WTC11 (cell line): Measurements from ENCODE around the gene ADCY3. TPM values are rescaled to one million over a fixed set of nuclear protein-coding genes. Genes with fewer than 3 reads are reported as not detected.

ENCODE experiments used
- ATAC-seq: fragments of 200-7000 bp; cut with Tn5 transposase; 2 replicates; pipeline ENCODE4 v1.10.0; 2021; ENCODE audit warnings: mild to moderate bottlenecking, moderate library complexity
- CTCF ChIA-PET: fragments of 300-600 bp; sonication (Branson Sonifier 250); formaldehyde crosslinking; loops from one replicate; lab custom pipeline; 2021; ENCODE audit warnings: antibody characterized with exemption; lab: Charles Lee
- POLR2A ChIA-PET: fragments of 350-600 bp; sonication (Branson Sonifier 250); formaldehyde crosslinking; loops from one replicate; lab custom pipeline; 2021; ENCODE audit warnings: antibody characterized with exemption; lab: Charles Lee
- DNase-seq: peaks from one replicate; pipeline ENCODE4 v3.0.0; 2021; ENCODE audit warnings: low spot score
- H3K27ac Mint-ChIP-seq: 2 replicates; pipeline ENCODE4 v1.8.0; 2021; ENCODE audit warnings: mixed read lengths
- H3K27me3 Mint-ChIP-seq: 2 replicates; pipeline ENCODE4 v1.8.0; 2021; ENCODE audit warnings: low read depth, mild to moderate bottlenecking, moderate library complexity, mixed read lengths
- H3K36me3 Mint-ChIP-seq: 2 replicates; pipeline ENCODE4 v1.8.0; 2021; ENCODE audit warnings: mixed read lengths
- H3K4me1 Mint-ChIP-seq: 2 replicates; pipeline ENCODE4 v1.8.0; 2022; ENCODE audit warnings: mixed read lengths
- H3K4me3 Mint-ChIP-seq: 2 replicates; pipeline ENCODE4 v1.8.0; 2021; ENCODE audit warnings: mild to moderate bottlenecking, moderate library complexity, mixed read lengths
- H3K9me3 Mint-ChIP-seq: 2 replicates; pipeline ENCODE4 v1.8.0; 2021; ENCODE audit warnings: mixed read lengths
- AR ChIP-seq: fragments of 250-450 bp; sonication (Bioruptor Pico); IDR thresholded peaks from 2 replicates; pipeline ENCODE4 v1.9.0; 2021; ENCODE audit warnings: mild to moderate bottlenecking
- CDX4 ChIP-seq: fragments of 250-450 bp; sonication (Bioruptor Pico); IDR thresholded peaks from 2 replicates; pipeline ENCODE4 v1.9.0; 2021; ENCODE audit warnings: moderate library complexity, mild to moderate bottlenecking, inconsistent platforms, borderline replicate concordance
- CREM ChIP-seq: sonication (generic); formaldehyde crosslinking; IDR thresholded peaks from 2 replicates; pipeline ENCODE4 v1.8.1; 2022; ENCODE audit warnings: mild to moderate bottlenecking, missing genetic modification reagents, moderate library complexity
- EMX1 ChIP-seq: fragments of 250-450 bp; sonication (Bioruptor Pico); IDR thresholded peaks from 2 replicates; pipeline ENCODE4 v1.8.0; 2021; ENCODE audit warnings: mild to moderate bottlenecking
- FOXJ3 ChIP-seq: sonication (generic); formaldehyde crosslinking; IDR thresholded peaks from 2 replicates; pipeline ENCODE4 v1.9.0; 2021; ENCODE audit warnings: missing genetic modification reagents, mild to moderate bottlenecking, borderline replicate concordance
- GRHL2 ChIP-seq: fragments of 250-450 bp; sonication (Bioruptor Pico); IDR thresholded peaks from 2 replicates; pipeline ENCODE4 v1.8.0; 2022; ENCODE audit warnings: mild to moderate bottlenecking, moderate library complexity; ENCODE audit not compliant: insufficient replicate concordance, severe bottlenecking
- GTF2I ChIP-seq: fragments of 250-450 bp; sonication (Bioruptor Pico); conservative IDR thresholded peaks from 2 replicates; pipeline ENCODE4 v1.4.0; 2021; ENCODE audit warnings: mild to moderate bottlenecking
- IRF2 ChIP-seq: sonication (generic); formaldehyde crosslinking; IDR thresholded peaks from 2 replicates; pipeline ENCODE4 v1.8.0; 2022; ENCODE audit warnings: low read depth, missing genetic modification reagents, borderline replicate concordance
- MYBL2 ChIP-seq: sonication (generic); formaldehyde crosslinking; IDR thresholded peaks from 2 replicates; pipeline ENCODE4 v1.8.1; 2023; ENCODE audit warnings: mild to moderate bottlenecking, moderate library complexity, missing genetic modification reagents
- NFATC4 ChIP-seq: fragments of 250-450 bp; sonication (Bioruptor Pico); IDR thresholded peaks from 2 replicates; pipeline ENCODE4 v1.9.0; 2021; ENCODE audit warnings: mild to moderate bottlenecking
- NFE2L1 ChIP-seq: sonication (generic); formaldehyde crosslinking; IDR thresholded peaks from 2 replicates; pipeline ENCODE4 v1.8.1; 2023; ENCODE audit warnings: missing genetic modification reagents
- RORB ChIP-seq: fragments of 250-450 bp; sonication (Bioruptor Pico); IDR thresholded peaks from 2 replicates; pipeline ENCODE4 v1.9.0; 2021; ENCODE audit warnings: mild to moderate bottlenecking
- SMAD4 ChIP-seq: sonication (generic); formaldehyde crosslinking; IDR thresholded peaks from 2 replicates; pipeline ENCODE4 v1.8.0; 2022; ENCODE audit warnings: mild to moderate bottlenecking, missing genetic modification reagents
- ZNF138 ChIP-seq: sonication (generic); formaldehyde crosslinking; conservative IDR thresholded peaks from 2 replicates; pipeline ENCODE4 v1.8.1; 2022; ENCODE audit warnings: mild to moderate bottlenecking, moderate library complexity, missing genetic modification reagents
- ZNF423 ChIP-seq: fragments of 250-450 bp; sonication (Bioruptor Pico); IDR thresholded peaks from 2 replicates; pipeline ENCODE4 v2.1.2; 2022; ENCODE audit warnings: mild to moderate bottlenecking, moderate library complexity
- ZSCAN18 ChIP-seq: fragments of 250-450 bp; sonication (Bioruptor Pico); IDR thresholded peaks from 2 replicates; pipeline ENCODE4 v2.1.2; 2022; ENCODE audit warnings: mild to moderate bottlenecking, moderate library complexity
- total RNA-seq: library from RNA; stranded (reverse); gene quantifications from 3 replicates; pipeline ENCODE4 v1.2.3, GENCODE V29; 2021
- TF ChIP-seq, protein P1 (sequence below): sonication (generic); formaldehyde crosslinking; IDR thresholded peaks from 2 replicates; pipeline ENCODE4 v1.8.0; 2023; ENCODE audit warnings: missing genetic modification reagents, mild to moderate bottlenecking, borderline replicate concordance
- TF ChIP-seq, protein P2 (sequence below): sonication (generic); formaldehyde crosslinking; IDR thresholded peaks from 2 replicates; pipeline ENCODE4 v1.8.0; 2022; ENCODE audit warnings: mild to moderate bottlenecking, missing genetic modification reagents
- TF ChIP-seq, protein P3 (sequence below): fragments of 250-450 bp; sonication (Bioruptor Pico); conservative IDR thresholded peaks from 2 replicates; pipeline ENCODE4 v1.9.0; 2021; ENCODE audit warnings: mild to moderate bottlenecking

The ADCY3 gene
- total RNA-seq, 1 experiment from 2014 or later, result 37.1 TPM

DNA sequence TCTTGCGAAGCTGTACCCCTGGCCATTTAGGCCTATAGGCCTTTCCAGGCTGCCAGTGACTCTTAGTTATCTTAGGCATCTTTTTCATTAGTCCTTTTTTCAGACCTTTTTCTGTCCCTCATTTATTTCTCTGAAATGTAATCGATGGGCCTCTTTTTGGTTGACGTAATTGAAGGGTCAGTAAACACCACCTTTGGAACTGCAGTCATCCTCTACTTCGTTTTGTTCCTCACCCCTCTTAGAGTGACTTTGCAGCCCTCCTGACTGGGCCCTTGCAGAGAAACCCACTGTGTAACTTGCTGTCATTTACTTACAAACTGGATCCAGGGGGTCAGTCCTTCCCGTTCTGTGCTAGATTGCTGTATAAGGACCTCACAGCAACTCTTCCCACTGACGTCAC is 103.6 kb downstream of the ADCY3 start:
- POLR2A ChIA-PET, result no interaction called here
- ATAC-seq (no peak), DNase-seq (no peak)
- CTCF ChIA-PET, result no interaction called here
- Mint-ChIP-seq H3K9me3 (peaks cover 6% of the 10 kb centered on the region; the same call in 1 of the 2 replicates), H3K4me1 (peaks cover 21% of the 10 kb centered on the region), H3K36me3 (peaks cover 80% of the 10 kb centered on the region), H3K4me3 (no peak overlapping the region), H3K27me3 (no peaks in the 10 kb centered on the region), H3K27ac (no peak overlapping the region)
- TF ChIP-seq RORB (CRISPR knock-in tag), result no peak
- no peak for TF ChIP-seq ZNF138 (CRISPR knock-in tag)
- TF ChIP-seq ZNF423, result no peak
- TF ChIP-seq CREM, result no peak

GRCh38 chr2:24815171-24815570 is 104.9 kb downstream of the ADCY3 start:
- Mint-ChIP-seq H3K4me3 (no peak overlapping the region), H3K27me3 (no peaks in the 10 kb centered on the region), H3K36me3 (peaks cover 69% of the 10 kb centered on the region), H3K9me3 (peaks cover 6% of the 10 kb centered on the region; the same call in 1 of the 2 replicates), H3K27ac (no peak overlapping the region; the same call in 1 of the 2 replicates), H3K4me1 (peaks cover 11% of the 10 kb centered on the region)
- no peak for ATAC-seq
- ChIA-PET CTCF (interaction anchor here (0.8 to 1.4 kb wide), 2 partner anchors 12 to 202 kb away, joined by 3 to 6 read pairs; no protein-coding TSS in a partner anchor), POLR2A (no interaction called here)
- no peak for DNase-seq
- no peak for TF ChIP-seq EMX1 (CRISPR knock-in tag)
- TF ChIP-seq, protein P1, sequence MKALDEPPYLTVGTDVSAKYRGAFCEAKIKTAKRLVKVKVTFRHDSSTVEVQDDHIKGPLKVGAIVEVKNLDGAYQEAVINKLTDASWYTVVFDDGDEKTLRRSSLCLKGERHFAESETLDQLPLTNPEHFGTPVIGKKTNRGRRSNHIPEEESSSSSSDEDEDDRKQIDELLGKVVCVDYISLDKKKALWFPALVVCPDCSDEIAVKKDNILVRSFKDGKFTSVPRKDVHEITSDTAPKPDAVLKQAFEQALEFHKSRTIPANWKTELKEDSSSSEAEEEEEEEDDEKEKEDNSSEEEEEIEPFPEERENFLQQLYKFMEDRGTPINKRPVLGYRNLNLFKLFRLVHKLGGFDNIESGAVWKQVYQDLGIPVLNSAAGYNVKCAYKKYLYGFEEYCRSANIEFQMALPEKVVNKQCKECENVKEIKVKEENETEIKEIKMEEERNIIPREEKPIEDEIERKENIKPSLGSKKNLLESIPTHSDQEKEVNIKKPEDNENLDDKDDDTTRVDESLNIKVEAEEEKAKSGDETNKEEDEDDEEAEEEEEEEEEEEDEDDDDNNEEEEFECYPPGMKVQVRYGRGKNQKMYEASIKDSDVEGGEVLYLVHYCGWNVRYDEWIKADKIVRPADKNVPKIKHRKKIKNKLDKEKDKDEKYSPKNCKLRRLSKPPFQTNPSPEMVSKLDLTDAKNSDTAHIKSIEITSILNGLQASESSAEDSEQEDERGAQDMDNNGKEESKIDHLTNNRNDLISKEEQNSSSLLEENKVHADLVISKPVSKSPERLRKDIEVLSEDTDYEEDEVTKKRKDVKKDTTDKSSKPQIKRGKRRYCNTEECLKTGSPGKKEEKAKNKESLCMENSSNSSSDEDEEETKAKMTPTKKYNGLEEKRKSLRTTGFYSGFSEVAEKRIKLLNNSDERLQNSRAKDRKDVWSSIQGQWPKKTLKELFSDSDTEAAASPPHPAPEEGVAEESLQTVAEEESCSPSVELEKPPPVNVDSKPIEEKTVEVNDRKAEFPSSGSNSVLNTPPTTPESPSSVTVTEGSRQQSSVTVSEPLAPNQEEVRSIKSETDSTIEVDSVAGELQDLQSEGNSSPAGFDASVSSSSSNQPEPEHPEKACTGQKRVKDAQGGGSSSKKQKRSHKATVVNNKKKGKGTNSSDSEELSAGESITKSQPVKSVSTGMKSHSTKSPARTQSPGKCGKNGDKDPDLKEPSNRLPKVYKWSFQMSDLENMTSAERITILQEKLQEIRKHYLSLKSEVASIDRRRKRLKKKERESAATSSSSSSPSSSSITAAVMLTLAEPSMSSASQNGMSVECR (CRISPR knock-in tag), result no peak
- TF ChIP-seq CDX4, result no peak
- TF ChIP-seq IRF2 (CRISPR knock-in tag), result no peak
- TF ChIP-seq GTF2I (CRISPR knock-in tag), result no peak
- TF ChIP-seq NFE2L1 (CRISPR knock-in tag), result no peak
- no peak for TF ChIP-seq MYBL2 (CRISPR knock-in tag)
- TF ChIP-seq, protein P2, sequence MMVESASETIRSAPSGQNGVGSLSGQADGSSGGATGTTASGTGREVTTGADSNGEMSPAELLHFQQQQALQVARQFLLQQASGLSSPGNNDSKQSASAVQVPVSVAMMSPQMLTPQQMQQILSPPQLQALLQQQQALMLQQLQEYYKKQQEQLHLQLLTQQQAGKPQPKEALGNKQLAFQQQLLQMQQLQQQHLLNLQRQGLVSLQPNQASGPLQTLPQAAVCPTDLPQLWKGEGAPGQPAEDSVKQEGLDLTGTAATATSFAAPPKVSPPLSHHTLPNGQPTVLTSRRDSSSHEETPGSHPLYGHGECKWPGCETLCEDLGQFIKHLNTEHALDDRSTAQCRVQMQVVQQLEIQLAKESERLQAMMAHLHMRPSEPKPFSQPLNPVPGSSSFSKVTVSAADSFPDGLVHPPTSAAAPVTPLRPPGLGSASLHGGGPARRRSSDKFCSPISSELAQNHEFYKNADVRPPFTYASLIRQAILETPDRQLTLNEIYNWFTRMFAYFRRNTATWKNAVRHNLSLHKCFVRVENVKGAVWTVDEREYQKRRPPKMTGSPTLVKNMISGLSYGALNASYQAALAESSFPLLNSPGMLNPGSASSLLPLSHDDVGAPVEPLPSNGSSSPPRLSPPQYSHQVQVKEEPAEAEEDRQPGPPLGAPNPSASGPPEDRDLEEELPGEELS (CRISPR knock-in tag), result no peak
- TF ChIP-seq FOXJ3 (CRISPR knock-in tag), result no peak
- TF ChIP-seq SMAD4 (CRISPR knock-in tag), result no peak
- TF ChIP-seq, protein P3, sequence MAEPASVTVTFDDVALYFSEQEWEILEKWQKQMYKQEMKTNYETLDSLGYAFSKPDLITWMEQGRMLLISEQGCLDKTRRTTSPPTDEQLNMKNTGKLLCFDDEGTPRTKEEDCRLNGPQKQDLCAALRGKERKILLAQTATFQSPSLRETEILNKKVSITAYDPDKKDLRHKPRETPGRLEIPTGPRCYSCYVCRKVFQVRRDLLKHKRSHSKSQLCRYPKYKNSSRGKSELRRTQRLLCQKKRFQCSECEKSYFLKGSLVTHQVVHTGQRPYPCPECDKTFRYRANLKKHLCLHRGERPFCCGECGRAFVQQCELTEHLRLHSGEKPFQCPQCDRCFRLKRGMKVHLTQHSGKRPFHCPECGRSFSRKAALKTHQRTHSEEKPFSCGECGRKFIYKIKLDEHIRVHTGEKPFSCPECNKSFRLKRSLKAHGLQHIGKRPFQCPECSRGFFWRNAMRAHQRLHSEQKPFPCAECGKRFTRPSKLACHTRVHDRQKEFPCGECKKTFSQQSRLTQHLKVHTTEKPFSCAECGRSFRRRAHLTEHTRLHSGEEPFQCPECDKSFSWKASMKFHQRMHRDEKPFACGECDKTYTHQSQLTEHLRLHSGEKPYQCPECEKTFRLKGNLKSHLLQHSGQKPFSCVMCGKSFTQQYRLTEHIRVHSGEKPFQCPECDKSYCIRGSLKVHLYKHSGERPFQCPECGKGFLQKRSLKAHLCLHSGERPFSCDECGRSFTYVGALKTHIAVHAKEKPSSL (CRISPR knock-in tag), result no peak
- no peak for TF ChIP-seq ZSCAN18 (CRISPR knock-in tag)
- TF ChIP-seq AR (CRISPR knock-in tag), result no peak
- TF ChIP-seq GRHL2 (CRISPR knock-in tag), result no peak
- TF ChIP-seq NFATC4 (CRISPR knock-in tag), result no peak
